ENCODE results near the gene BAIAP2L1. TPM values are rescaled to one million over a fixed set of nuclear protein-coding genes. Genes with fewer than 3 reads are reported as not detected.

Gene BAIAP2L1
- total and polyA plus RNA-seq, 2 donors (not counting 3 experiments of a cell fraction or from before 2014, with no cell fraction given): 0.32 to 1.1 TPM

- H3K4me2 ChIP-seq (ENCODE audit: insufficient read depth, low read length): peak overlapping the region; percentile 80
- no peaks in the 10 kb centered on the region for H3K9me3 ChIP-seq (replicated peaks; ENCODE audit: control insufficient read depth, insufficient read depth, low read length)
- dilution Hi-C loops (cut with MboI; ENCODE audit: extremely low pct_ligation_motif_present, low sequenced_read_pairs) (no loop called here), intact Hi-C loops (cut with micrococcal nuclease) (loop anchor here (1.0 kb wide), 1 partner anchor 32 kb away; no protein-coding TSS in a partner anchor)
- H3K79me2 ChIP-seq (ENCODE audit: control insufficient read depth, insufficient read depth, low read length): peaks cover 34% of the 10 kb centered on the region
- TF ChIP-seq MAX (IDR thresholded peaks at IDR 0.05; ENCODE audit: insufficient read depth, insufficient read length) (no peak), POLR2AphosphoS5 (IDR thresholded peaks at IDR 0.05; ENCODE audit: insufficient read depth, low read depth, low read length) (no peak), POLR2A (IDR thresholded peaks at IDR 0.05; ENCODE audit: low read depth, low read length) (peak; percentile 35)
- peak overlapping the region; percentile 53 to 96 (median 65) for H3K4me3 ChIP-seq (replicated peaks in 1 of 3; ENCODE audit: insufficient read depth in 1 of 3, low read depth in 1 of 3, low read length in 3 of 3)
- ChIA-PET CTCF (interaction anchor here (1.3 to 3.2 kb wide), 3 partner anchors 14 to 22 kb away, joined by 3 to 12 read pairs (median 4); no protein-coding TSS in a partner anchor), POLR2A (no interaction called here)
- peak overlapping the region; percentile 81 for H3K9ac ChIP-seq (replicated peaks; ENCODE audit: extremely low read depth, insufficient read depth, low read length)
- H4K20me1 ChIP-seq (replicated peaks; ENCODE audit: control insufficient read depth, extremely low read depth, insufficient read depth, low read length): no peaks in the 10 kb centered on the region
- no peaks in the 10 kb centered on the region for H3K27me3 ChIP-seq (ENCODE audit: control insufficient read depth in 2 of 2, insufficient read depth in 2 of 2, low read length in 2 of 2)
- peak overlapping the region; percentile 72 for H2AFZ ChIP-seq (ENCODE audit: low read depth, low read length)
- no peaks in the 10 kb centered on the region for H3K36me3 ChIP-seq (ENCODE audit: control insufficient read depth in 2 of 2, extremely low read depth in 1 of 2, insufficient read depth in 2 of 2, low read length in 2 of 2)
- DNase-seq (ENCODE audit: low read depth, low spot score): no peak
- TSS peak; percentile 3 for BruUV-seq (replicated peaks)
- FAIRE-seq: no peak
- peak overlapping the region; percentile 58 for H3K27ac ChIP-seq (ENCODE audit: insufficient read depth, low read depth, low read length)
- no peaks in the 10 kb centered on the region for H3K9me1 ChIP-seq (replicated peaks; ENCODE audit: control insufficient read depth, extremely low read depth, insufficient read depth, low read length)
- peaks cover 43% of the 10 kb centered on the region for H3K4me1 ChIP-seq (ENCODE audit: control insufficient read depth, extremely low read depth, insufficient read depth, low read length)
Measured at GRCh38 chr7:98252425-98253054, 148.3 kb downstream of the BAIAP2L1 start.

- H3K9me1 ChIP-seq (replicated peaks; ENCODE audit: control insufficient read depth, extremely low read depth, insufficient read depth, low read length): no peaks in the 10 kb centered on the region
- peak within 1 kb of the TSS; percentile 58 for H3K27ac ChIP-seq (ENCODE audit: insufficient read depth, low read depth, low read length)
- DNase-seq (ENCODE audit: low read depth, low spot score): peak; percentile 89
- intact Hi-C loops (cut with micrococcal nuclease) (loop anchor here (1.0 to 2.0 kb wide), 3 partner anchors 14 to 149 kb away; partner anchors contain the start of gene BAIAP2L1), dilution Hi-C loops (cut with MboI; ENCODE audit: extremely low pct_ligation_motif_present, low sequenced_read_pairs) (no loop called here)
- H3K27me3 ChIP-seq (ENCODE audit: control insufficient read depth in 2 of 2, insufficient read depth in 2 of 2, low read length in 2 of 2): no peaks in the 10 kb centered on the region
- peaks cover 40% of the 10 kb centered on the region for H3K79me2 ChIP-seq (ENCODE audit: control insufficient read depth, insufficient read depth, low read length)
- ChIA-PET POLR2A (no interaction called here), CTCF (interaction anchor here (1.5 to 3.2 kb wide), 3 partner anchors 15 to 17 kb away, joined by 4 to 12 read pairs (median 7); no protein-coding TSS in a partner anchor)
- peak within 1 kb of the TSS; percentile 80 for H3K4me2 ChIP-seq (ENCODE audit: insufficient read depth, low read length)
- TF ChIP-seq POLR2AphosphoS5 (IDR thresholded peaks at IDR 0.05; ENCODE audit: insufficient read depth, low read depth, low read length) (peak; percentile 81), CTCF (IDR thresholded peaks at IDR 0.05; ENCODE audit: extremely low read depth in 1 of 2, insufficient read depth in 1 of 2, low read depth in 1 of 2, low read length in 2 of 2) (no peak)
- H2AFZ ChIP-seq (ENCODE audit: low read depth, low read length): peak within 1 kb of the TSS; percentile 72
- peaks cover 43% of the 10 kb centered on the region for H3K4me1 ChIP-seq (ENCODE audit: control insufficient read depth, extremely low read depth, insufficient read depth, low read length)
- peak within 1 kb of the TSS; percentile 53 to 96 (median 65) for H3K4me3 ChIP-seq (replicated peaks in 1 of 3; ENCODE audit: insufficient read depth in 1 of 3, low read depth in 1 of 3, low read length in 3 of 3)
- FAIRE-seq: peak; percentile 94
- H3K9me3 ChIP-seq (replicated peaks; ENCODE audit: control insufficient read depth, insufficient read depth, low read length): no peaks in the 10 kb centered on the region
- no TSS peak for BruUV-seq (replicated peaks)
- no peaks in the 10 kb centered on the region for H3K36me3 ChIP-seq (ENCODE audit: control insufficient read depth in 2 of 2, extremely low read depth in 1 of 2, insufficient read depth in 2 of 2, low read length in 2 of 2)
- H4K20me1 ChIP-seq (replicated peaks; ENCODE audit: control insufficient read depth, extremely low read depth, insufficient read depth, low read length): no peaks in the 10 kb centered on the region
- peak within 1 kb of the TSS; percentile 81 for H3K9ac ChIP-seq (replicated peaks; ENCODE audit: extremely low read depth, insufficient read depth, low read length)
Measured at GRCh38 chr7:98251601-98252424, 149.1 kb downstream of the BAIAP2L1 start, which contains the start of gene TECPR1. Gene TECPR1 (minus strand): TSS chr7:98252232. CDS start chr7:98246146, 6,086 bp downstream.

Data from endothelial cell of umbilical vein (primary cell).